ENCODE data around the gene CCDC187.

CCDC187 gene

GRCh38 chr9:136312436-136312835 is 8.5 kb upstream of the CCDC187 start:
- no peak for DNase-seq (ENCODE audit: low read depth in 3 of 3)

- DNase-seq (ENCODE audit: low read depth in 3 of 3), result no peak
Observed at GRCh38 chr9:136312009-136312375, 8.1 kb upstream of the CCDC187 start.

GRCh38 chr9:136311051-136312008 is 7.4 kb upstream of the CCDC187 start:
- DNase-seq (ENCODE audit: low read depth in 3 of 3), result no peak

- no peak for DNase-seq (ENCODE audit: low read depth in 3 of 3)
Observed at GRCh38 chr9:136310273-136311030, 6.6 kb upstream of the CCDC187 start.

GRCh38 chr9:136309806-136310220 is 5.9 kb upstream of the CCDC187 start:
- no peak for DNase-seq (ENCODE audit: low read depth in 3 of 3)

GRCh38 chr9:136309101-136309801 is 5.4 kb upstream of the CCDC187 start:
- no peak for DNase-seq (ENCODE audit: low read depth in 3 of 3)

- no peak for DNase-seq (ENCODE audit: low read depth in 3 of 3)
Observed at GRCh38 chr9:136308702-136309053, 4.8 kb upstream of the CCDC187 start.

- DNase-seq (ENCODE audit: low read depth in 3 of 3), result no peak
Observed at GRCh38 chr9:136308006-136308701, 4.3 kb upstream of the CCDC187 start.

- no peak for DNase-seq (ENCODE audit: low read depth in 3 of 3)
Observed at GRCh38 chr9:136307215-136307750, 3.4 kb upstream of the CCDC187 start.

GRCh38 chr9:136306211-136307208 is 2.6 kb upstream of the CCDC187 start:
- DNase-seq (ENCODE audit: low read depth in 3 of 3), result no peak

GRCh38 chr9:136305804-136306203 is 1.9 kb upstream of the CCDC187 start:
- no peak for DNase-seq (ENCODE audit: low read depth in 3 of 3)

- DNase-seq (ENCODE audit: low read depth in 3 of 3), result no peak
Observed at GRCh38 chr9:136304981-136305380, 1.1 kb upstream of the CCDC187 start.

- DNase-seq (ENCODE audit: low read depth in 3 of 3), result no peak
Observed at GRCh38 chr9:136304456-136304855, 562 bp upstream of the CCDC187 start.

- DNase-seq (ENCODE audit: low read depth in 3 of 3), result no peak
Observed at GRCh38 chr9:136303066-136303824, 649 bp downstream of the CCDC187 start.

- no peak for DNase-seq (ENCODE audit: low read depth in 3 of 3)
Observed at GRCh38 chr9:136302527-136302926, 1.4 kb downstream of the CCDC187 start.

GRCh38 chr9:136300866-136301265 is 3.0 kb downstream of the CCDC187 start:
- DNase-seq (ENCODE audit: low read depth in 3 of 3), result no peak

- DNase-seq (ENCODE audit: low read depth in 3 of 3), result no peak
Observed at GRCh38 chr9:136300016-136300545, 3.8 kb downstream of the CCDC187 start.

- no peak for DNase-seq (ENCODE audit: low read depth in 3 of 3)
Observed at GRCh38 chr9:136299541-136299940, 4.4 kb downstream of the CCDC187 start.

GRCh38 chr9:136299116-136299515 is 4.8 kb downstream of the CCDC187 start:
- no peak for DNase-seq (ENCODE audit: low read depth in 3 of 3)

Data from stimulated activated CD4-positive, alpha-beta T cell treated with anti-CD3 and anti-CD28 coated beads, TNF-alpha, amount 100 ng/mL, for 48 hours (primary cell).